ENCODE data around the gene YDJC. TPM values are rescaled to one million over a fixed set of nuclear protein-coding genes. Genes with fewer than 3 reads are reported as not detected.
"Not testable (repeated sequence)": the region's sequence is repeated elsewhere in the genome, so short reads cannot be mapped to it uniquely, and the experiment has no call there.

Gene YDJC
- total RNA-seq, 2 experiments from 2014 or later: 59.0 to 81.1 TPM

DNA sequence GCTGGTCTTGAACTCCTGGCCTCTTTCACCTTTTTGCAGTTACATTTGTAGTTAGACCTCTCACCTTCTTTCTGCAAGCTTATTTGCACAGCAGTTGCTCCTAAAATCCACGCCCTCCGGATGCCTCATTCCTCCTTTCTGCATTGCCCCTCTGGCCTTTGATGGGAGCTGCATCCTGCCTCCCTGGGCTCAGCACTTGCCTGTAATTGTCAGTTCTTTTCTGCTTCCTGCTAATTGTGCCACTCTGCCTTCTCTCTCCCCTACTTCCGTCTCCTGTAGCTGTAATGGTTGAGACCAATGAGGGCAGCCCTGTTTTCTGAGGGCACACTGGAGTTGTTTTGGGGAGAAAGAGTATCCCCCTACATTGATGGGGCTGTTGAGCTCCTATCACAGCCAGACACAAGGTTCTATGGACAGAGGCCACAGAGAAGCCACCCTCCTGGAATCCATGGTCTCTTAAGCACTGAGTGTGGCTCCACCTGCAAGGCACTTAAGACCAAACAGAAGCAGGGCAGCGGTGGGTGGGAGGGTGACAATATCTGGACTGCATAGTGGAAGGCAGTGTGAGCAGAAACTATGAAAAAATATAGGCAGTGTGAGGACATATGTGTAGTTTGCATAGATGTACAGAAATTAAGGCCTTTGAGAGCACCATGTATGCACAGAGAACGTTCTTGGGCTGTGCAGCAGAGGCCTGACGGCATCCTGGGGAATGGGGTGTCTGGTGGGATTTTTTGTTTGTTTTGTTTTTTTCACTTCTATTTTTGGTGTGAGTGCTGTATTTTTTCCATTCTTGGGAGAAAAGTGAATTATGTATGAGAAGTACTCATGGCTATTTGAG is 30.5 kb downstream of the YDJC start:
- ChIA-PET POLR2A (interaction anchor here (0.5 to 1.1 kb wide), 3 partner anchors 12 to 49 kb away, joined by 3 to 7 read pairs (median 4); partner anchors contain the start of gene SDF2L1), CTCF (ENCODE audit: unreplicated experiment) (interaction anchor here (0.7 kb wide), 1 partner anchor 10 kb away, joined by 6 read pairs; no protein-coding TSS in a partner anchor)
- BruUV-seq (replicated peaks): no TSS peak
- H4K20me1 ChIP-seq (ENCODE audit: insufficient read depth, low read length): peaks cover 4% of the 10 kb centered on the region; the same call in 1 of the 2 replicates
- no peak overlapping the region for H3K4me3 ChIP-seq (ENCODE audit: low read depth, low read length, poor library complexity, severe bottlenecking)
- no peak overlapping the region for H3K27ac ChIP-seq (ENCODE audit: low read depth, low read length, poor library complexity, severe bottlenecking)
- peaks cover 95% of the 10 kb centered on the region for H3K79me2 ChIP-seq (ENCODE audit: insufficient read depth, low read depth, low read length)
- intact Hi-C loops (cut with micrococcal nuclease; ENCODE audit: unreplicated experiment): no loop called here
- no peak overlapping the region for H3K4me2 ChIP-seq (ENCODE audit: low read length)
- peaks cover 84% of the 10 kb centered on the region for H3K36me3 ChIP-seq (ENCODE audit: insufficient read depth, low read length)
- no peaks in the 10 kb centered on the region for H3K9me2 ChIP-seq (ENCODE audit: insufficient read depth, low read length)
- TF ChIP-seq CTCF (conservative IDR thresholded peaks at IDR 0.05; ENCODE audit: low read length) (no peak), EZH2phosphoT487 (IDR thresholded peaks at IDR 0.05; ENCODE audit: borderline replicate concordance, low read depth, low read length) (no peak)
- no peaks in the 10 kb centered on the region for H3K9me3 ChIP-seq (ENCODE audit: low read length)
- H3K4me1 ChIP-seq (ENCODE audit: insufficient read depth, low read length, poor library complexity, severe bottlenecking): peaks cover 8% of the 10 kb centered on the region
- H2AFZ ChIP-seq (ENCODE audit: low read length): no peak overlapping the region
- no peak for DNase-seq (ENCODE audit: low spot score)

DNA sequence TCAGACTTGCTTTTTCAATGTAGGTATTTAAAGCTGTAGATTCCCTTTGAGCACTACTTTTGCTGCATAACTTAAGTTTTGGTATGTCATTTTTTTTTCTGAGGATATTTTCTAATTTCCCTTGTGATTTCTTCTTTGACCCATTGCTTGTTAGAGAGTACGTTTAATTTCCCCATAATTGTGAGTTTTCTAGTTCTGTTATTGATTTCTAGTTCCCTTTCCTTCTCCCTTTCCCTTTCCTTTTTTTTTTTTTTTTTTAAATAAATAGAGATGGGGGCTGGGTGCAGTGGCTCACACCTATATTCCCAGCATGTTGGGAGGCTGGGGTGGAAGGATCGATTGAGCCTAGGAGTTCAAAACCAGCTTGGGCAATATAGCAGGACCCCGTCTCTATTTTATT is 31.5 kb downstream of the YDJC start:
- H3K9me3 ChIP-seq (ENCODE audit: low read length): no peaks in the 10 kb centered on the region
- no peak for DNase-seq (ENCODE audit: low spot score)
- TF ChIP-seq CTCF (conservative IDR thresholded peaks at IDR 0.05; ENCODE audit: low read length) (no peak), EZH2phosphoT487 (IDR thresholded peaks at IDR 0.05; ENCODE audit: borderline replicate concordance, low read depth, low read length) (no peak)
- peaks cover 86% of the 10 kb centered on the region for H3K36me3 ChIP-seq (ENCODE audit: insufficient read depth, low read length)
- H3K9me2 ChIP-seq (ENCODE audit: insufficient read depth, low read length): no peaks in the 10 kb centered on the region
- intact Hi-C loops (cut with micrococcal nuclease; ENCODE audit: unreplicated experiment): no loop called here
- H3K4me1 ChIP-seq (ENCODE audit: insufficient read depth, low read length, poor library complexity, severe bottlenecking): no peaks in the 10 kb centered on the region
- ChIA-PET POLR2A (interaction anchor here (1.1 kb wide), 1 partner anchor 11 kb away, joined by 3 read pairs; no protein-coding TSS in a partner anchor), CTCF (ENCODE audit: unreplicated experiment) (no interaction called here)
- no peak overlapping the region for H3K27ac ChIP-seq (ENCODE audit: low read depth, low read length, poor library complexity, severe bottlenecking)
- H4K20me1 ChIP-seq (ENCODE audit: insufficient read depth, low read length): peaks cover 4% of the 10 kb centered on the region; the same call in 1 of the 2 replicates
- no TSS peak for BruUV-seq (replicated peaks)
- no peak overlapping the region for H2AFZ ChIP-seq (ENCODE audit: low read length)
- no peak overlapping the region for H3K4me3 ChIP-seq (ENCODE audit: low read depth, low read length, poor library complexity, severe bottlenecking)
- no peak overlapping the region for H3K4me2 ChIP-seq (ENCODE audit: low read length)
- H3K79me2 ChIP-seq (ENCODE audit: insufficient read depth, low read depth, low read length): peaks cover 99% of the 10 kb centered on the region

DNA sequence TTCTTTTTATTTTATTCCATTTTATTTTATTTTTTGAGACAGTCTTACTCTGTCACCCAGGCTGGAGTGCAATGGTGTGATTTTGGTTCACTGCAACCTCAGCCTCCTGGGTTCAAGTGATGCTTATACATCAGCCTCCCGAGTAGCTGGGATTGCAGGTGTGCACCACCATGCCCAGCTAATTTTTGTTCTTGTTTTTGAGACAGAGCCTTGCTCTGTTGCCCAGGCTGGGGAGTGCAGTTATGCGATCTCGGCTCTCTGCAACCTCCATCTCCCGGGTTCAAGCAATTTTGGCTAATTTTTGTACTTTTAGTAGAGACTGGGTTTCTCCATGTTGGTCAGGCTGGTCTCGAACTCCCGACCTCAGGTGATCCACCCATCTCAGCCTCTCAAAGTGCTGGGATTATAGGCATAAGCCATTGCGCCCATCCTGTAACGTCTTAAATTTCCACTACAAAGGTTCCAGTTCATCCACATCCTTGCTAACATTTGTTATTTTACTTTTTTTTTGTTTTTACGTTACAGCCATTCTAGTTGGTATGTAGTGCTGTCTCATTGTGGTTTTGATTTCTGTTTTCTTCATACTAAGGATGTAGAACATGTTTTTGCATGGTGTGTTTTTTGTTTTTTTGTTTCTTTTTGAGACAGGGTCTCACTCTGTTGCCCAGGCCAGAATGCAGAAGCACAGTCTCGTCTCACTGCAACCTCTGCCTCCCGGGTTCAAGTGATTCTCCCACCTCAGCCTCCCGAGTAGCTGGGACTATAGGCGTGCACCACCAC is 33.3 kb downstream of the YDJC start:
- Histone ChIP-seq H4K20me1 (ENCODE audit: insufficient read depth, low read length) (peaks cover 14% of the 10 kb centered on the region; the same call in 1 of the 2 replicates), H3K79me2 (ENCODE audit: insufficient read depth, low read depth, low read length) (peaks cover 99% of the 10 kb centered on the region), H3K36me3 (ENCODE audit: insufficient read depth, low read length) (peaks cover 87% of the 10 kb centered on the region)
- H3K9me2 ChIP-seq (ENCODE audit: insufficient read depth, low read length); CTCF ChIA-PET (ENCODE audit: unreplicated experiment); H3K4me1 ChIP-seq (ENCODE audit: insufficient read depth, low read length, poor library complexity, severe bottlenecking); BruUV-seq (replicated peaks); POLR2A ChIA-PET; intact Hi-C loops (cut with micrococcal nuclease; ENCODE audit: unreplicated experiment); H3K4me3 ChIP-seq (ENCODE audit: low read depth, low read length, poor library complexity, severe bottlenecking); DNase-seq (ENCODE audit: low spot score); H3K4me2 ChIP-seq (ENCODE audit: low read length); H2AFZ ChIP-seq (ENCODE audit: low read length); H3K9me3 ChIP-seq (ENCODE audit: low read length); H3K27ac ChIP-seq (ENCODE audit: low read depth, low read length, poor library complexity, severe bottlenecking): not testable (repeated sequence)
